Osteocyte (in vitro differentiated cells): ENCODE data around the gene DNAJB1. TPM values are rescaled to one million over a fixed set of nuclear protein-coding genes. Genes with fewer than 3 reads are reported as not detected.

Experiments
- DNase-seq: peaks from one replicate; pipeline ENCODE4 v3.0.0; 2021; ENCODE audit warnings: mixed read lengths; ENCODE audit not compliant: unreplicated experiment; ENCODE audit errors: extremely low spot score
- H3K27ac Mint-ChIP-seq: one replicate; pipeline ENCODE4 v1.8.0; 2021; ENCODE audit warnings: mild to moderate bottlenecking, mixed read lengths; ENCODE audit not compliant: unreplicated experiment
- H3K27me3 Mint-ChIP-seq: one replicate; pipeline ENCODE4 v1.8.0; 2021; ENCODE audit warnings: mixed read lengths; ENCODE audit not compliant: unreplicated experiment
- H3K36me3 Mint-ChIP-seq: one replicate; pipeline ENCODE4 v1.8.0; 2021; ENCODE audit warnings: mixed read lengths; ENCODE audit not compliant: unreplicated experiment
- H3K4me1 Mint-ChIP-seq: one replicate; pipeline ENCODE4 v1.8.0; 2021; ENCODE audit warnings: mixed read lengths; ENCODE audit not compliant: unreplicated experiment
- H3K4me3 Mint-ChIP-seq: one replicate; pipeline ENCODE4 v1.8.0; 2021; ENCODE audit warnings: mild to moderate bottlenecking, moderate library complexity, mixed read lengths; ENCODE audit not compliant: unreplicated experiment
- H3K9me3 Mint-ChIP-seq: one replicate; pipeline ENCODE4 v1.8.0; 2021; ENCODE audit warnings: mixed read lengths; ENCODE audit not compliant: unreplicated experiment
- CTCF ChIP-seq: fragments of 200-600 bp; sonication (generic); IDR thresholded peaks from 2 replicates; pipeline ENCODE4 v1.5.0; 2021; ENCODE audit warnings: antibody characterized with exemption, mild to moderate bottlenecking, moderate library complexity
- total RNA-seq: library from RNA; stranded (reverse); gene quantifications from 2 replicates; pipeline ENCODE4 v1.2.1, GENCODE V29; 2021

Gene DNAJB1
- total RNA-seq, 1 donor from 2014 or later: 80.0 TPM

- no peaks in the 10 kb centered on the region for H3K27me3 Mint-ChIP-seq
- peak overlapping the region; percentile 98 for H3K4me3 Mint-ChIP-seq
- H3K36me3 Mint-ChIP-seq: no peaks in the 10 kb centered on the region
- no peak for TF ChIP-seq CTCF
- no peaks in the 10 kb centered on the region for H3K9me3 Mint-ChIP-seq
- DNase-seq: no peak
- peaks cover 25% of the 10 kb centered on the region for H3K4me1 Mint-ChIP-seq
- no peak overlapping the region for H3K27ac Mint-ChIP-seq
These were observed 12.3 kb upstream of the DNAJB1 start for GRCh38 chr19:14530506-14530905.

GRCh38 chr19:14530005-14530348 is 11.8 kb upstream of the DNAJB1 start:
- no peaks in the 10 kb centered on the region for H3K27me3 Mint-ChIP-seq
- DNase-seq: no peak
- no peaks in the 10 kb centered on the region for H3K36me3 Mint-ChIP-seq
- no peaks in the 10 kb centered on the region for H3K9me3 Mint-ChIP-seq
- TF ChIP-seq CTCF: no peak
- H3K4me3 Mint-ChIP-seq: peak overlapping the region; percentile 98
- peak overlapping the region; percentile 93 for H3K27ac Mint-ChIP-seq
- peaks cover 25% of the 10 kb centered on the region for H3K4me1 Mint-ChIP-seq

- Mint-ChIP-seq H3K27ac (peak within 1 kb of the TSS; percentile 96), H3K4me1 (peaks cover 25% of the 10 kb centered on the region), H3K9me3 (no peaks in the 10 kb centered on the region), H3K4me3 (peak within 1 kb of the TSS; percentile 98), H3K27me3 (no peaks in the 10 kb centered on the region), H3K36me3 (no peaks in the 10 kb centered on the region)
- peak; percentile 100 for DNase-seq
- TF ChIP-seq CTCF: no peak
These were observed 11.2 kb upstream of the DNAJB1 start, which contains the start of gene TECR for GRCh38 chr19:14529254-14530004. Gene TECR (plus strand): TSS chr19:14529594. CDS start chr19:14529697, 103 bp downstream.

- no peak for DNase-seq
- peak overlapping the region; percentile 96 for H3K27ac Mint-ChIP-seq
These were observed 10.4 kb upstream of the DNAJB1 start for GRCh38 chr19:14528419-14529253.

More at GRCh38 chr19:14528419-14529253, 10.4 kb upstream of the DNAJB1 start:
- Mint-ChIP-seq H3K4me1 (peaks cover 25% of the 10 kb centered on the region), H3K36me3 (no peaks in the 10 kb centered on the region), H3K4me3 (peak overlapping the region; percentile 98), H3K27me3 (no peaks in the 10 kb centered on the region), H3K9me3 (no peaks in the 10 kb centered on the region)
- no peak for TF ChIP-seq CTCF
